GM19455 (cell line): Measurements from ENCODE around the gene BCORL1.

Experiments used
- ATAC-seq: cut with Tn5 transposase; IDR thresholded peaks from one replicate; pipeline ENCODE4 v1.9.1; 2021; ENCODE audit not compliant: unreplicated experiment

BCORL1 gene

GRCh38 chrX:130086447-130087206 is 104.2 kb downstream of the BCORL1 start:
- peak; percentile 42 for ATAC-seq

GRCh38 chrX:130090364-130090763 is 107.9 kb downstream of the BCORL1 start:
- ATAC-seq: no peak

GRCh38 chrX:130091980-130092522 is 109.6 kb downstream of the BCORL1 start:
- ATAC-seq: peak; percentile 98

GRCh38 chrX:130093271-130093670 is 110.8 kb downstream of the BCORL1 start:
- no peak for ATAC-seq

- ATAC-seq: no peak
Observed at GRCh38 chrX:130094696-130095095, 112.3 kb downstream of the BCORL1 start.

- no peak for ATAC-seq
Observed at GRCh38 chrX:130095249-130096030, 113.0 kb downstream of the BCORL1 start.

GRCh38 chrX:130097507-130098209 is 115.2 kb downstream of the BCORL1 start:
- ATAC-seq: no peak

GRCh38 chrX:130098210-130098552 is 115.7 kb downstream of the BCORL1 start:
- ATAC-seq: no peak

- ATAC-seq: no peak
Observed at GRCh38 chrX:130100180-130100579, 117.7 kb downstream of the BCORL1 start.

- no peak for ATAC-seq
Observed at GRCh38 chrX:130103605-130104004, 121.2 kb downstream of the BCORL1 start.

- no peak for ATAC-seq
Observed at GRCh38 chrX:130105244-130105643, 122.8 kb downstream of the BCORL1 start.

GRCh38 chrX:130106071-130106470 is 123.6 kb downstream of the BCORL1 start:
- no peak for ATAC-seq
